Stimulated activated CD4-positive, alpha-beta T cell treated with anti-CD3 and anti-CD28 coated beads, Interleukin-12 subunit alpha, Interleukin-12 subunit beta, amount 100 ng/mL, for 24 hours (primary cell): ENCODE results near the gene HS1BP3.
A peak's percentile ranks its signal among the peaks of the same experiment; 100 is the strongest.

Experiments used
- DNase-seq, 2 experiments: peaks; one replicate each; pipeline ENCODE4 v3.0.0-alpha.2; 2020; ENCODE audit warnings: low read depth in 2 of 2

The HS1BP3 gene

GRCh38 chr2:20650877-20651730 lies at the start of gene HS1BP3:
Gene HS1BP3, minus strand, starts transcription at chr2:20651098. Its CDS starts 35 bp downstream, at chr2:20651063.
- DNase-seq = peak; percentile 73 to 74

GRCh38 chr2:20698916-20699613 lies 48.2 kb upstream of the HS1BP3 start:
- no peak for DNase-seq

- DNase-seq = no peak
These were observed 46.5 kb upstream of the HS1BP3 start for GRCh38 chr2:20697322-20697934.

- DNase-seq = no peak
These were observed 45.5 kb upstream of the HS1BP3 start for GRCh38 chr2:20696366-20696765.

- DNase-seq = no peak
These were observed 42.4 kb upstream of the HS1BP3 start for GRCh38 chr2:20693317-20693716.

- DNase-seq = no peak
These were observed 41.2 kb upstream of the HS1BP3 start for GRCh38 chr2:20692081-20692480.

GRCh38 chr2:20691076-20691734 lies 40.3 kb upstream of the HS1BP3 start:
- no peak for DNase-seq

DNA sequence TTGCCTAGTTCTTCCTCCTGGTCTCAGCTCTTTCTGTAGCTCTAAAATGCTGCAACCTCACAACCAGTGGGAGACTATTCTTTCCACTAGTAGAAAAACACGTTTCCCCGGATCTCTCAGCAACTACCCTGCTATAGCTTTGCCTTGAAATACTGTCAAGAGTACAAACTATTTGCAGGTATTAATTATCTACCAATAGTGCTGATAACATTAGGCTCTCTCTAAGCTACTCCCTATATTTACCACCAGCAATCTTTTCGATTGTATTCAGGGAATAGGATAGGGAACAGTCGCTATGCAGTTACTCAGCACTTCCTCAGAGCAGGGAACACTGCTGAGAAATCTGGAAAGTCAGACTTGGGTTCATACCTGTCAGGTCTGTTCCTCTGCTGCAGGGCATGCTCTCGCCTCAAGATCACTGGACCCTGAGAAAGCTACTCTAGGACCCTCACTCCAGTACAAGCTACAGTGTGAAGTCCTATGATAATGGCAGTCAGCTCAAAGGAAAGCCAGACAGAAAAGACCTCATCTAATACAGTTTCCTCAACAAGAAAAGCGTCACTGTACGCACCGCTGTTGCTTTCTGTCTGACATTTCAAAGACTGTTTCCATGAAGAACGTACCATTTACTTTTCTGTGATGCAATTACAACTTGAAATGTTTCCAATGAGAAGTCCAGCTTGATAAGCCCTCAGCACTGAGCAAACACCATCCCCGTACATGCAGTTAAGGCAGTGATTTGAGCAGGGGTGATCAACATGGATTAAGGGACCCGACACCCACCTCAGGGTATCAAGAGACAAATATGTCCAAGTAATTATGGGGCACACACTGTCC lies 38.7 kb upstream of the HS1BP3 start:
- DNase-seq = no peak

GRCh38 chr2:20687260-20687832 lies 36.4 kb upstream of the HS1BP3 start:
- no peak for DNase-seq

DNA sequence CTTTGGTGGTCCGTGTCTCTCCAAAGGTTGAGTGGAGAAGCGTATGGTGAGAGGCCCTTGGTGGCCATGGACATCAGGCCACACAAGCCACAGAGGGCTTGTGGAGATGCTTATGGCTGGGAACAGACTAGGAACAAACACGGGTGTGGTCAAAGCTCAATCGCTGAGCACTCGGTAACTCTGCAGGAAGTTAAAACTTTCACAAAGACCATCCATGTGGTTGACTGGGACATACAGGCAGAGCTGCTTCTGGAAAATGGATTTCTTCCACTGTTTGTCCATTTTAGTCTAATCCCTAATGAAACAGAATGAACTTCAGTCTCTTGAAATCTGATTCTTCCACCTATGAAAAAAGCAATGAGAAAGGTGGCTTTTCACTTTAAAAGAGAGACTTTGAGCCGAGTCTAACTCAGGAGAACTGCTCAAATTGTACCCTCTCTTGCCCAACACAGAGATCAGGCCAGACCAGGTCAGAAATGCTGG lies 33.7 kb upstream of the HS1BP3 start:
- no peak for DNase-seq

DNA sequence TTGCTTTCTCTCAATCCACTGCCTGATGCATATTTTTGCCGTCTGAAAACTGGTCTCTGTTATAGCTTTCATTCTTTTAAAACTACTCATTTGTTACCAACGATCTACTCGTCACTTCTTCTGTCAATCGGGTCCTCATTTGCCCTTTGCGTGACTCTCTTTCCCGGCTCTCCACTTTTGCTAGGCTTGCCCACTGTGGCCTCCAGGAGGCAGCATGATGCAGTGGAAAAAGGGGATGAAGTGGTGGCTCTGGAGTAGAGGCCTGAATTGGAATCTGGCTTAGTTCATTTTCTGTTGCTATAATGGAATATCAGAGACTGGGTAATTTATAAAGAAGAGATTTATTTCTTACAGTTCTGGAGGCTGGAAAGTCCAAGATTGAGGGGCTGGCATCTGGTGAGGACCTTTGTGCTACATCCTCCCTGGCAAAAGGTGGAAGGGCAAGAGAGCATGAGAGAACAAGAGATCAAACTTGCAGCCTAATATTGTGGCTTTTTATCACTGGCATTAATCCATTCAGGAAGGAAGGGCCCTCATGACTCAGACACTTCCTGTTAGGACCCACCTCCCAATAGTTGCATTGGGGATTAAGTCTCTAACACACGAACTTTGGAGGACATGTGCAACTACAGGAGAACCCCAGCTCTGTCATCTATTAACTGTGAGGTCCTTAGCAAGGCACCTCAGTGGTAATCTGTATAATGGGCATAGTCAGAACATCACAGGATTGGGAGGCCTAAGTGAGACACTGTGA lies 31.4 kb upstream of the HS1BP3 start:
- no peak for DNase-seq

DNA sequence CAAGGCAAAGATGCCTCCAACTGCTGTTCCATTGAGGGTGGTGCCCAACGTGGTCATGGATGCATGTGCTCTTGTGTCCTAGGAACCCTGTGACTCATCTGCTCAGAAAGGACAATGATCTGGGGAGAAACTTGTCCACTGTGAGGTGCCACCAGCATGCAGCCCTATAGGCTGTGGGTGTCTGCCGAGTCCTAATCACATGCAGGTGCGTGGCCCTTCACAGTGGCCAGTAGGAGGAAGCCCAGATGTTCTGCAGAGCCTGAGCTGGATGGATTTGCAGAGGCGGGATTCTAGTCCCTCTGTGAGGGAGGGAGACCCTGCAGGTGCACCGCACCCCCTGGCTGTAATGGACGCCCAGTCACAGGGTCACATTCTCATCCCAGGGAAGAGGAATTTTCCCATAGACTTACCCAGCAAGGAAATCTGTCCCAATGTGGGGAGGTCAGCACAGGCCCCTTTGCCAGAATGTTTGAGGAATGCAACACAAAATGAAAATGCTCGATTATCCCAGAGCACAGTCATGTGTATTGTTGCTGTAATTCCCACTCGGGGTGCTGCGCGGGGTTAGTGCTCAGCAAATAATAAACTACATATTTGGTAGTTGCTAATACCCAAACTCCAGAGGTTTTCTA lies 30.0 kb upstream of the HS1BP3 start:
- DNase-seq = no peak

DNA sequence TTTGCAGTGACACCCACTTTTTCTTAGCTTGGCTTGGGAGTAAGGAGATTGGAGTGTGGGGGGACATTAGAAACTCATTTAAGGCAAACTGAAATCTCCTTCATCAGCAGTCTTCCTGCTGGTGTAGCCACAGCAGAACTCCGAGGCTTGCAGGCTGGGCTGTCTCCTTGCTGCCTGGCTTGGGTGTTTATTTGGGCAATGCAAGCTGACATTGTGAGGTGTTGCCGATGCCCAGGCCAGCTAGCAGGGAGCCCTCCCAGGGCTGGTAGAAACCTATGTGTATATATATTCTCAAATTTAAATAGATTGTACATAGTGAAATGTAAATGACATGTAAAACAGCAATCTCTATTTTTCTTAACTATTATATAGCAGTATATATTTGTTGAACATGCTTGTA lies 27.9 kb upstream of the HS1BP3 start:
- no peak for DNase-seq

DNA sequence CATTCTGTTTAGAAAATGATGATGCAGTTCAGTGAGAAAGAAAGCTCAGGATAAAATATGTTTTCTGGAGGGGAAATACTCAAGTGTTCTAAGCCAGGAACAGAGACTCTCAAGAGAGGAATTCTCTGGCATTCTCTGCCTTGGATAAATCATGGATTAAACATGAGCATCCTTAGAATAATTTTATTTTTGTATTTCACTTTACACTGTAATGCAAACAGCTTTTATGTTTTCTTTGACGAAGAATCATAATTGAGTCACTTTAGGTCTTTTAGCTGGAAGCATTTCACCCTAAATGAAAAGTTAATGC lies 27.1 kb upstream of the HS1BP3 start:
- no peak for DNase-seq

DNA sequence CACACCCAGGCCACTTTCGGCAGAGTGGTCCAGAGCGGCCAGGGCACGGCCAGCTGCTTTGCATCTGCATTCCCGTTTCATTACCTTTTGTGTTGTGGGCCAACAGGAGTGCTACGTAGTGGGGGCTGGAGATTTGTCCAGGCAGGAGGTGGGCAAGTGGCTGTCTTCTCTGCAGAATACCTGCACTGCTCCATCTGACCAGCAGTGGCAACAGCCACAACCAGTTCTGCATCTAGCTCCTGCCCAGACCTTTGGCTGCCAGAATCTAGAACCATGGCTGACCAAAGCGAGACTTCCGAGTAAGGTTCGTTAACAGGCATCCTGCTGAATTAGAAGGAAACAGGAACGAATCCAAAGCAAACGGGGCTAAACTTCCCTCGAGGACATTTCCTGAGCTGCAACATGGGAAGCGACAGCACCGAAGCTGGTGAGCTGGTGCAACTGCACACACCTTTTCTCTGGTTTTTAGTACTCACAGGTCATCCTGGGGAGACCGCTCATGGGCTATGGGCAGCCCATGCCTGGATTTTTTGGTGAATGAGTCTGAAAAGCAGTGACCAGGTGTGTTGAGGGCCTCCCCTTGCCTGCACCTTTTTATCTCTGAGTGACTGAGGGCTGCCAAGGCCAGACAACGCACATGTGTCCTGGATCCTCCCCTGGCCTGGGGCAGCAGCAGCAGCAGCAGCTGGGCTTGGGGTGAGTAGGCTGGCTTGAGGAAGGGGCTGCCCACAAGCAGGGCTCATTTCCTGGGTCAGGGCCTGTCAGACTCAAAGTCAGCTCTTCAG lies 26.6 kb upstream of the HS1BP3 start:
- no peak for DNase-seq

- DNase-seq = no peak
These were observed 25.7 kb upstream of the HS1BP3 start for GRCh38 chr2:20676353-20677215.

DNA sequence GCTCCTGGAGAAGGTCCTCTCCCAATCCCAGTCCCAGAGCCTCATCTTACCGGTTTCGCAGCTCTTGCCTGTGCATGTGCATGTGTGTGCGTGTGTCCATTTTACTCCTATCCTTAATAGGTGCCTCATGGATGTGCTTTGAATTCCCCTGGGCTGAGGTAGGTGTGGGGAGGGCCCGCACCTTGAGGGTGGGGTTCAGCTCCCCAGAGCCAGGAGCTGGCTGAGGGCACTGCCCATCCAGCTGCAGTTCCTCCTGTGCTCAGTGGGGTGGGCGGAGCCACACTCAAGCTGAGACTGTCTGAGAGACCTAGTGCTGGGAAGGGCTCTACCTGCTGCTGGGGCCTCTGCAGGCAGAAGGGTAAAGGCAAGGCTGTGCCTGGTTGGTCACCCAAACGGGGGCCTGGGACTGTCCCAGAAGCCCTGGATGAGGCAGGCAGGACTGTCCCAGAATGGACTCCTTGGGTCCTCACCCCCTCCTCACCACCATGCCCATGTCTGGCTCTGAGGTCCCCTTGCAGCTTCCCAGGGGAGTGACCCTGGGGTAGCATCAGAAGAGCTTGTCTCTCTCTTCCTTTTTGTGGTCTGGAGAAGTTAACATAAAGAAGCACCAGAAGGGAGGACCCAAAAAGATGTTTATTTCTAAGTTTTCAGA lies 24.9 kb upstream of the HS1BP3 start:
- no peak for DNase-seq
